HG03039 (cell line): ENCODE measurements around the gene GPLD1.

Source experiments
- ATAC-seq: cut with Tn5 transposase; IDR thresholded peaks from one replicate; pipeline ENCODE4 v1.9.1; 2021; ENCODE audit warnings: mild to moderate bottlenecking, moderate library complexity; ENCODE audit not compliant: unreplicated experiment

GPLD1 gene

DNA sequence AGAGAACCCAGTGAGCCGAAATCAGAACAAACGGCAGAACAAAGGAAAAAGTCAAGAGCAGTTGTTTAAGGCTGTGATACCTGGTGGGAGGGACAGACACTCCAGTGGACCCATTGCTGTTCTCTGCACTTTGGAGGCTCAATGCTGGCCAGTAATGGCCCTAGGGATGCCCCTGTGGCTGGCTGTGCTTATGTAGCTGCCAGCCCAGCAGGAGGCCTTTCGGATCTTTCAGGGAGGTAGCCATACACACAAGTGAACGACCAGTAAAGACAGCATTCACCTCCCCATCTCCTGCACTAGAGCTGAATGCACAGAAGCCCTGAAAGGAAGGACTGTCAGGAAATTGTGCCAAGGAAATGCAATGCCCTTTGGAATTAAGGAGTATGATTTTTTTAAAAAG is 34.3 kb downstream of the GPLD1 start:
- ATAC-seq: no peak

DNA sequence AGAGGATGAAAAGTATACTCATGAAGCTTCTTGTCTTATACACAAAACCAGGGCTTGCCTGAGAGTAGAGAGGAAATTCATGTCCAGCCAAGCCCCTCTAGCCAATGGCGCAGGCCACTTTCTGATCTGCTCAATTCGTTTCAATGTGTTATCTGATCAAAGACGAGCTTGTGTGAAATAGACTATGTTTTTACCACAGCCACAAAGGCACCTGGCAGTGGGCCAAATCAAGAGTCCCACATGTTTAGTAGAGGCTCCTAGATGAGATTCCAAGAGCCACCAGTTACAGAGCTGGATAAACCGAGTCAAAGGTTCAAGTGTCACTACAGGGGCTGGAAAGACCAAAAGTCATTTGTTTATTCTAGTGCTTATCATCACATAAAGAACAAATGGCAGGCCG is 34.9 kb downstream of the GPLD1 start:
- no peak for ATAC-seq

- no peak for ATAC-seq
Measured at GRCh38 chr6:24453921-24454320, 35.5 kb downstream of the GPLD1 start.

- no peak for ATAC-seq
Measured at GRCh38 chr6:24451581-24452388, 37.6 kb downstream of the GPLD1 start.

DNA sequence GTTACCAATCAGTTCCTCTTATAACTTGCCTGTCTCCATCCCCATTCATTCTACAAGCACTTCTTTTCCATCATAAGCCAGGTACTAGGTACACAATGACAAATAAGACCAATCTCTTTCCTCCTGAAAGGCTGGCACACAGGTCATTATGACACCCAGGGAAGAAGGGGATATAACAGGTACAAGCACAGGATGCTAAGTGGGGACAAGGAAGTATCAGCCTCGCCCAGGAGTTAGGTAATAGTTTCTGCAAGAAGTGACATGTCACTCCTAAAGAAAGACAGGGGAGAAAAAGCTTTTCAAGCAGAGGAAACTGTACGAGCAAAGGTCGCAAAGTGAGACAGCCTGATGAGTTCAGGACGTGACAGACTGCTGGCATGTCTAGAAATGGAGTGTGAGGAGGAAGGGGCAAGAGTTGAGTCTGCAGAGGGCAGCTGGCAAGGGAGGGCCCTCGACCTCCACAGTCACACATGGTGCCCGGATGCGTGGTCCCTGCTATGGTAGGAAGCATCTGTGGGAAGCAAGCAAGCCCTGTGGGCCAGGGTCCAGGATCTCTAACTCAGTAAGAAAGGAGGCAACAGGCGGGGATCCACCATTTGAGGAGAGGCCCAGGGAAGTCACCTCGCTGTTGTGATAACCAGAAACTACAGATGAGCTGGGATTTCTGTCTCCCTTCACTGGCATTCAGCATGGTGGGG is 40.4 kb downstream of the GPLD1 start:
- no peak for ATAC-seq

GRCh38 chr6:24448396-24448795 is 41.0 kb downstream of the GPLD1 start:
- no peak for ATAC-seq

DNA sequence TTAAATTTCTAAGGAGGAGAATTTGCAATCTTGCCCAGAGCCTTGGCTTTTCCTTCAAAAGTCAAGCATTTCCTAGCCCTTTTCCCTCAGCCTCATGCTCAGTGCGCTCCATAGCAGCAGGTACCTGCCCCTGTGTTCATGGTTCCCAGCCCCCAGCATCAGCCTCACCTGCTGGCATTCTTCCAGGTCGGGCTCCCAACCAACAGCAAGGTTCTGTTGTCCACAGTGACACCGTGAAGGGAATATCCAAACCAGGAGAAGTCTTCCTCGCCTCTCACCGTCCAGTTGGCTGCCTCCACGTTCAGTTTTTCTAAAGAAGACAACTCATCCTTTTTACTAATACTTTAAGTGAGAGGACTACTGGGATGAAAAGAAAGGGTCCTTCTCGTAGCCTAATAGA is 42.7 kb downstream of the GPLD1 start:
- ATAC-seq: no peak

DNA sequence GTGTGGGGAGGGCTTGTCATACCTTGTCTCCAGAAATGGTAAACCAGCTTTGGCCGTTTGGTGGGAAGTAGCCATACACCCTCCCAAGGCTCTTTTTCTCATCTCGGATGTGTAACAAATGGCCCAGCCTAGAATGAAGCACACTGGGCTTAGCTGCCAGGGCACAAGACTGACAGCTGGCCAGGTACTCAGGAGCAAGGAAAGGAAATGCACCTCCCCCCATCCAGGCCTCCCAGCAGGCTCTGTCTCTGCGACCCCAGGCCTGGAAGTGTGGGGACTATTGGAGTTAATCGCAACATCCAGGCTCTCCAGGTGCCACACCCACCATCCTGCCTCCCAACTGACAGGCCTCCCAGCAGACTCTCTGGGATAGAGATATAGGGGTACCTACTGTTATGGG is 43.7 kb downstream of the GPLD1 start:
- no peak for ATAC-seq

DNA sequence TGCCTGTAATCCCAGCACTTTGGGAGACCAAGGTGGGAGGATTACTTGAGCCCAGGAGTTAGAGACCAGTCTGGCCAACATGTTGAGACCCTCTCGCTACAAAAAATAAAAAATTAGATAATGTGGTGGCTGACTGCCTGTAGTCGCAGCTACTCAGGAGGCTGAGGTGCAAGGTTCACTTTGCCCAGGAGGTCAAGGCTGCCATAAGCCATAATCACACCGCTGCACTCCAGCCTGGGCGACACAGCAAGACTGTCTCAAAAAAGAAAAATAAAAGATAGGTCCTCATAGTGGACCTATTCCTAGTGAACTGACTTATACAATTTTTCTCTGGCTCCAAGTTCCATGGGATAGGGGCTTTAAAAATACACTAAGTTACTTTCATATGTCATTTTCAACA is 44.8 kb downstream of the GPLD1 start:
- no peak for ATAC-seq

DNA sequence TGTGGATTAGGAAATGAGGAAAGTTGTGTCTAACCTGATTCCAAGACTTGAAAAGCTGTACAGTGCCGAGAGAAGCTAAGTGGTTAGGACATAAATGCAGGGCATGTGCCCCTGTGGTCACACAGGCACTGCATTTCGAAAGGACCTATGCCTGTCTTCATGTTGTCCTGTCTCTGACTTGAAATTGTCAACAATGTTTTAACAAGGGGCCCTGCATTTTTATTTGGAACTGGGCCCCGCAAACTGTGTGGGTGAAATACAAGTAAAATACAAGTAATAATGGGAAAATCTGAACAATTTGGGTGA is 47.8 kb downstream of the GPLD1 start:
- ATAC-seq: no peak

- ATAC-seq: no peak
Measured at GRCh38 chr6:24440897-24441598, 48.3 kb downstream of the GPLD1 start.

DNA sequence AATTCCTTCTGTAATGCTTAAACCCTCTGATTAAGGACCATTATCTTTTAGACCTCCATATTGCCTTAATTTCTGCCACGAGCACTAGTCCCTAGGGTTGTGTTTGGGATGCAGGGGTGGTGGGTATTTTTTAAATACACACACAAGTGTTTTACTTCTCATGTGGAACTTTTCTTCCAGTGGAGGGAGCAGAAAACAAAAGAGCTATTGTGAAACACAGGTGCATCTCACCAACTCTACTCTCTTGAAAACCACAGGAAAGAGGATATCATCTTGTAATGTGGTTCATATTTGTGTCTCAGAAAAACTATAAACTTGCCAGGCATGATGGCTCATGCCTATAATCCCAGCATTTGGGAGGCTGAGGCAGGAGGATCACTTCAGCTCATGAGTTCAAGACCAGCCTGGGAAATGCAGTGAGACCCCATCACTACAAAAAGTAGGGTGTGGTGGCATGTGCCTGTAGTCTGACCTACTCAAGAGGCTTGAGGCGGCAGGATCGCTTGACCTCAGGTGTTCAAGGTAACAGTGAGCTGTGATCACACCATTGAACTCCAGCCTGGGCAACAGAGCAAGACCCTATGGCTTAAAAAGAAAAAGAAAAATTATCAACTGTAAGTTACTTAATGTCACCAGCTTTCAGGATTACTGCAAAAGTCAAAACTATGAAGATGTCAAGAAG is 49.4 kb downstream of the GPLD1 start:
- no peak for ATAC-seq

GRCh38 chr6:24436979-24437378 is 52.4 kb downstream of the GPLD1 start:
- no peak for ATAC-seq

DNA sequence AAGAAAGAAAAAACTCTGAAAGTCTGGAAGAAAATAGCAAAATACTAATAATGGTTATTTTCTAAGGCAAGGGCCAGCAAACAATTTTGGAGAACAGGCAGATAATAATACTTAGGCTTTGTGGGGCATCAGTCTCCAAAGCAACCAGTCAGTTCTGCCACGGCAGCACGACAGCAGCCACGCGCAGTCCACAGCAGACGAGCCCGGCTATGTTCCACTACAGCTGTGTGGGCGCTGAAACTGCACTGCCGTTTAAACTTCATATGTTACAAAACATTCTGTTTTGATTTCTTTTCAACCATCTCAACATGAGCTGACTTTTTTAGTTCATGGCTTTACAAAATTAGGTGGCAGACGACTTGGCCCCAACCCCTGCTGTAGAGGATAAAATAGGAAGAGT is 56.8 kb downstream of the GPLD1 start:
- no peak for ATAC-seq

GRCh38 chr6:24431045-24431451 is 58.3 kb downstream of the GPLD1 start:
- no peak for ATAC-seq

- ATAC-seq: no peak
Measured at GRCh38 chr6:24430086-24430485, 59.3 kb downstream of the GPLD1 start.

GRCh38 chr6:24429146-24429545 is 60.2 kb downstream of the GPLD1 start:
- no peak for ATAC-seq

DNA sequence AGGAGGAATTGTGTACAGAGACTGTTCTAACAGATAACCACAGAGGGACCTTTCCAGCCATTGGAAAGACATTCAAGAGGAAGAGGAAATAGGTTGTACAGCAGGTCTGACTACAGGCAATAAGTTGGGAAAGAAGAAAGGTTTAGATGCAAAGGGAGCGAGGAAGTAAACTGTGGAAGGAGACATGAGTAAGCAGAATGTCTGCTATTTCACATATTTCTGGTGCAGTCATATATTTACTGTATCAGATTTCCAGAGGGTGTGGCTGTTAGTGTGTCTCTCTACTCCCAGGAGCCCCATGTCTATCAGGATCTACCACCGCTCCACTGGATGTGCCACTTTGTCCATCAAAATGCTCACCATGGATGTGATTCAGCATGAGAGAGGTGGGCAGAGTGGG is 60.8 kb downstream of the GPLD1 start:
- no peak for ATAC-seq

DNA sequence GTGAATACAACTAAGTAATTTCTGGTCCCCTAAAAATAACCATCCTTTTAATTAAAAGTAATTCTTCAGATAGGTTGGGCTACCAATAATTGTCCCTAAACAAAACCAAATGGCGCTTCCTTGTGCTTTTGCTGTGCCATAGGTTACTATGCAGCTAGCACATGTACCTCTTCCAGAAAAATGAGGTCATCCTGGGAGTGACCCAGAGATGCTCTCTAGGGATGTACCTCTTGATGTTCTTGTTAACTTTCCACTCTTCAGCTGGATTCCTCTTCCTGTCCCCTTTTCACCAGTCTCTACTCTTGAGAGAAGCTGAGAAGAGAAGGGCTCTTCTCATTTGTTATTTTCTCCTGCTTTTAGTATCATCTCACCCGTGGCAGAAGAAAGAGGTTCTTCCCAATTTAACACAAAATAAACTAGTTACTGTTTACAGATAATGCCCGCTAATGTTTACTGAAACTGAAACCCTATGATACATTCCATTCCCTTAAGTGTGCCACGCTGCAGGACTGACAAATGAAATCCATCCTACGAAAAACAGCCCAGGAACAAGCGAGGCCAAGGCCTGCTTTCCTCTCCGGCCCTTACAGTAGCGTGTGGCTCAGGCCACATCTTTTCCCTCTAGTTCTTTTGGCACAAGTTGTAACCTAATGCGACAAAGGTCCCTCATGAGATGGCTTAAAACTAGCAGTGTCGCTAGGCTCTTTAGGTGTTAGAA is 62.5 kb downstream of the GPLD1 start:
- ATAC-seq: no peak

DNA sequence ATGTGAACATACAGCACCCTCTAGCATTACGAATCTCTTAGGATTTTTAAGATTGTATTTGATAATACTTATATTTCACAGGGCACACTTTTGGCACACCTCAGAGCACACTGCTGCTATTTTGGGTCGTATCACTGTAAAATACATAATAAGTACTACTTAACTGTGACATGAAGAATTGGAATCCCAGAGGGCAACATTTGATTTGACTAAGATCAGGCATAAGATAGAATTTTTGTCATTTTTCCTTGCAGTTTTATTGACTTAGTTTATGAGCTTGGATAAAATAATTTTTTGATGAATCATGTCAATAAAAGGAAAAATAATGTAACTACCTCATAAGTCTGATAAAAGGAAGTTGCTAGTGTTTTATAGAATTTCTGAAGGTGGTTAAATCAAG is 64.3 kb downstream of the GPLD1 start:
- ATAC-seq: no peak

DNA sequence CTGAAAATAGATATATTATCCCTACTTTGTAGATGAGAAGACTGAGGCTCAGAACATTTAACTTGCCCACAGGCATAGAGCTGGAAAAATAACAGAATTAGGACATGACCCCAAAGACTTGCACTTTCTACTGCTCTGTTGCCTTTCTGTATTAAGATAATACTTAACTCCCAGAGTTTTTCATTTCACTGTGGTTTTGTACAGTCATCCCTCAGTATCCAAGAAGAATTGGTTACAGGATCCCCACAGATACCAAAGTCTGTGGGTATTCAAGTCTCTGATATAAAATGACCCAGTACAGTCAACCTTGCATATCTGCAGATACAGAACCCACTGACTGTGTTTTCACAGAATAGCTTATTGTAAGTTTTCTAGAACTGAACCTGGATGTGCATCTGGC is 69.9 kb downstream of the GPLD1 start:
- no peak for ATAC-seq
